Measurements from ENCODE around the gene GALNT11. TPM values are rescaled to one million over a fixed set of nuclear protein-coding genes. Genes with fewer than 3 reads are reported as not detected.

The GALNT11 gene
- total RNA-seq, 4 donors from 2014 or later = 46.8 to 60.2 (median 51.8) TPM

DNA sequence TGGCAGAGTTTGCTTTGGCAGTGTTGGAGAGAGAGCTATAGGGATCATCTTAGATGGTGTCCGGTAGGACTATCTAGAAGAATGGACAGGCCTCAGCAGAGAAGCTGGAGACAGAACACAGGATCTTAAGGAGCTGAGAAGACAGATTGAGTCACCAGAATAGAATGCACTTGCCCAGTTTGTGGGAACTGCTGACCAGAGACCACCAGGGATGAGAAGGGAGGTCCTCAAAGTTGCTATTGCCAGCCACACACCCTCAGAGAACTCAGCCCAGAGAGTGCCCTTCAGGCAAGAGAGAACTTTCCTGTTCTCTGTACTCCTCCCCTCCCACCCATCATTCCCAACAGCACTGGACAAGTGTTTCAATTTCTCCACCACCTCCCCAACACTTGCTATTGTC is 25.3 kb upstream of the GALNT11 start:
- ATAC-seq = no peak
- 67 to 100% methylated on average over 1 of the region's 1 CpG for WGBS, 2 donors (ENCODE audit: low coverage in 1 of 2)
- peaks cover 12% of the 10 kb centered on the region for H3K27me3 ChIP-seq
- H3K9me3 ChIP-seq = no peaks in the 10 kb centered on the region
- TF ChIP-seq POLR2AphosphoS5 (IDR thresholded peaks at IDR 0.05) (no peak), CTCF (IDR thresholded peaks at IDR 0.05) (no peak), EP300 (IDR thresholded peaks at IDR 0.05) (no peak), POLR2A (IDR thresholded peaks at IDR 0.05) (no peak)
- H3K27ac ChIP-seq = peak overlapping the region in 1 of 4 donors; percentile 9
- H3K4me1 ChIP-seq = no peaks in the 10 kb centered on the region
- no peaks in the 10 kb centered on the region for H3K36me3 ChIP-seq
- H3K4me3 ChIP-seq = no peak overlapping the region

GRCh38 chr7:152006336-152006735 is 19.1 kb upstream of the GALNT11 start:
- whole genome bisulfite sequencing, 2 donors (ENCODE audit: low coverage in 1 of 2) = 61 to 68% methylated on average over 6 of the region's 6 CpGs
- Histone ChIP-seq H3K36me3 (no peaks in the 10 kb centered on the region), H3K27me3 (no peaks in the 10 kb centered on the region), H3K4me1 (no peaks in the 10 kb centered on the region), H3K4me3 (no peak overlapping the region), H3K9me3 (no peaks in the 10 kb centered on the region), H3K27ac (no peak overlapping the region)
- no peak for ATAC-seq
- TF ChIP-seq POLR2AphosphoS5 (IDR thresholded peaks at IDR 0.05) = no peak
- TF ChIP-seq EP300 (IDR thresholded peaks at IDR 0.05) = no peak
- TF ChIP-seq POLR2A (IDR thresholded peaks at IDR 0.05) = no peak
- no peak for TF ChIP-seq CTCF (IDR thresholded peaks at IDR 0.05)

- no peak for ATAC-seq
- Histone ChIP-seq H3K36me3 (no peaks in the 10 kb centered on the region), H3K4me1 (no peaks in the 10 kb centered on the region), H3K9me3 (no peaks in the 10 kb centered on the region), H3K27ac (no peak overlapping the region), H3K27me3 (no peaks in the 10 kb centered on the region), H3K4me3 (no peak overlapping the region)
- WGBS, 2 donors (ENCODE audit: low coverage in 1 of 2) = 83 to 100% methylated on average over 1 of the region's 3 CpGs
- no peak for TF ChIP-seq POLR2AphosphoS5 (IDR thresholded peaks at IDR 0.05)
- no peak for TF ChIP-seq POLR2A (IDR thresholded peaks at IDR 0.05)
- no peak for TF ChIP-seq EP300 (IDR thresholded peaks at IDR 0.05)
- no peak for TF ChIP-seq CTCF (IDR thresholded peaks at IDR 0.05)
These were observed 13.6 kb upstream of the GALNT11 start for GRCh38 chr7:152011860-152012259.

DNA sequence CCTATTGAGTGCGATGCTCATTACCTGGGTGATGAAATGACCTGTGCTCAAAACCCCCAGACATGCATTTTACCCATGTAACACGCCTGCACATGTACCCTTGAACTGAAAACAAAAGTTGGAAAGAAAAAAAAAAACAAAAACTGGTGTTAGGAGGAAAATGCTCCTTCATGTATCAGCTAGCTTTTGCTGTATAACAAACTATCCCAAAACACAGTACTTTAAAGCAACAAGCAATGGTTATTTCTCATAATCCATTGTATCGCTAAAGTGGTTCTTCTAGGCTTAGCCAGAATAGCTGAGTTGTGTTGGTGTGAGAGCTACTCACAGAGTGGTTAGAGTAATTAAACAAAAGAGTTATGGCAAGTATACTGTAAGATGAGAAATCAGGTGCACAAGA is 12.2 kb upstream of the GALNT11 start:
- H3K4me1 ChIP-seq = no peaks in the 10 kb centered on the region
- TF ChIP-seq POLR2AphosphoS5 (IDR thresholded peaks at IDR 0.05) = no peak
- no peak for TF ChIP-seq CTCF (IDR thresholded peaks at IDR 0.05)
- TF ChIP-seq POLR2A (IDR thresholded peaks at IDR 0.05) = no peak
- TF ChIP-seq EP300 (IDR thresholded peaks at IDR 0.05) = no peak
- no peaks in the 10 kb centered on the region for H3K27me3 ChIP-seq
- no peaks in the 10 kb centered on the region for H3K36me3 ChIP-seq
- H3K9me3 ChIP-seq = no peaks in the 10 kb centered on the region
- no peak for ATAC-seq
- 83 to 100% methylated on average over 2 to 3 of the region's 3 CpGs for WGBS, 2 donors (ENCODE audit: low coverage in 1 of 2)
- no peak overlapping the region for H3K27ac ChIP-seq
- H3K4me3 ChIP-seq = no peak overlapping the region

DNA sequence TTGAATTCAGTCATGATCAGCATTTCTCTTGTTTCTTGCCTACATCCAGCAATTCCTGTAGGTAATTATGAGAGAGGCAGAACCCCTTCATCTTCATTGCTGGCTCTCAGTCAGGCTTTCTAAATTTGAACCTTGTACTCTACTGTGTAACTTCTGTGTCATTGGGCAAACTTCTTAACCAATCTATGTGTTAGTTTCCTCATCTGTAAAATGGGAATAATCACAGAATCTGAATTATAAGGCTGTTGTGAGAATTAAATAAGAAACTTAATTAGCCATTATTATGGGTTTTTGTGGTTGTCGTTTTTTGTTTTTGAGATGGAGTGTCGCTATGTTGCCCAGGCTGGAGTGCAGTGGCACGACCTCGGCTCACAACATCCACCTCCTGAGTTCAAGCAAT is 11.5 kb upstream of the GALNT11 start:
- no peaks in the 10 kb centered on the region for H3K27me3 ChIP-seq
- no peak for ATAC-seq
- H3K4me3 ChIP-seq = no peak overlapping the region
- no peak overlapping the region for H3K27ac ChIP-seq
- no peaks in the 10 kb centered on the region for H3K4me1 ChIP-seq
- WGBS, 2 donors (ENCODE audit: low coverage in 1 of 2) = 97 to 98% methylated on average over 4 of the region's 4 CpGs
- H3K9me3 ChIP-seq = no peaks in the 10 kb centered on the region
- TF ChIP-seq POLR2A (IDR thresholded peaks at IDR 0.05) = no peak
- H3K36me3 ChIP-seq = no peaks in the 10 kb centered on the region

Measured in gastroesophageal sphincter (tissue), 4 donors.